ENCODE results near the gene SF3B2. TPM values are rescaled to one million over a fixed set of nuclear protein-coding genes. Genes with fewer than 3 reads are reported as not detected.

The SF3B2 gene
- total RNA-seq, 2 donors from 2014 or later: 209 to 254 TPM

DNA sequence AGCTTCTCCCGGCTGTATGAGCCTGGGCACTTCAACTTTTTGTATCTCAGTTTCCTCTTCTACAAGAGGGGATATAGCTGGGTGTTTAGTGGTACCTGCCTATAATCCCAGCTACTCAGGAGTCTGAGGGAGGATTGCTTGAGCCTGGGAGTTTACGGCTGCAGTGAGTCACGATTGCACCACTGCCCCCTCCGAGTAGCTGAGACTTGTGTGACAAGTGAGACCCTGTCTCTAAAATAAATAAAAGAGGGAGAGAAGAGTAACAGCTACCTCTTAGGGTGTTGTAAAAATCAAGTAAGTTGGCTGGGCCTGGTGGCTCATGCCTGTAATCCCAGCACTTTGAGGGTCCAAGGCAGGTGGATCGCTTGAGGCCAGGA lies 15.8 kb upstream of the SF3B2 start:
- peaks cover 19% of the 10 kb centered on the region for H3K27me3 Mint-ChIP-seq (ENCODE audit: insufficient read depth)
- Histone ChIP-seq H3K27me3 (ENCODE audit: control insufficient read depth, insufficient read depth, low read length, poor library complexity, severe bottlenecking) (no peaks in the 10 kb centered on the region), H3K9me3 (ENCODE audit: control insufficient read depth, low read length) (no peaks in the 10 kb centered on the region), H3K4me1 (ENCODE audit: control insufficient read depth, insufficient read depth, low read length) (no peaks in the 10 kb centered on the region), H3K9ac (ENCODE audit: extremely low read depth, low read length, poor library complexity, severe bottlenecking) (no peak overlapping the region), H3K4me3 (ENCODE audit: low read length) (no peak overlapping the region), H3K27ac (ENCODE audit: low read depth, low read length) (no peak overlapping the region), H3K36me3 (ENCODE audit: control insufficient read depth, insufficient read depth, low read length) (no peaks in the 10 kb centered on the region)
- H3K36me3 Mint-ChIP-seq (ENCODE audit: low read depth): no peaks in the 10 kb centered on the region
- DNase-seq: no peak
- no peak for TF ChIP-seq CTCF (conservative IDR thresholded peaks at IDR 0.05)
- H3K4me1 Mint-ChIP-seq: no peaks in the 10 kb centered on the region
- H3K9me3 Mint-ChIP-seq: peaks cover 18% of the 10 kb centered on the region
- no peak overlapping the region for H3K27ac Mint-ChIP-seq
- WGBS, 2 experiments (ENCODE audit: insufficient coverage in 1 of 2, insufficient read length in 1 of 2): 87 to 92% methylated on average over 4 to 5 of the region's 5 CpGs
- no peak overlapping the region for H3K4me3 Mint-ChIP-seq

- Mint-ChIP-seq H3K9me3 (peaks cover 18% of the 10 kb centered on the region), H3K27me3 (ENCODE audit: insufficient read depth) (peaks cover 17% of the 10 kb centered on the region), H3K27ac (no peak overlapping the region), H3K4me1 (no peaks in the 10 kb centered on the region), H3K4me3 (no peak overlapping the region), H3K36me3 (ENCODE audit: low read depth) (peaks cover 5% of the 10 kb centered on the region)
- Histone ChIP-seq H3K4me1 (ENCODE audit: control insufficient read depth, insufficient read depth, low read length) (no peaks in the 10 kb centered on the region), H3K27me3 (ENCODE audit: control insufficient read depth, insufficient read depth, low read length, poor library complexity, severe bottlenecking) (no peaks in the 10 kb centered on the region), H3K4me3 (ENCODE audit: low read length) (no peak overlapping the region), H3K27ac (ENCODE audit: low read depth, low read length) (no peak overlapping the region), H3K9ac (ENCODE audit: extremely low read depth, low read length, poor library complexity, severe bottlenecking) (no peak overlapping the region), H3K36me3 (ENCODE audit: control insufficient read depth, insufficient read depth, low read length) (no peaks in the 10 kb centered on the region), H3K9me3 (ENCODE audit: control insufficient read depth, low read length) (no peaks in the 10 kb centered on the region)
- 86 to 90% methylated on average over 3 of the region's 3 CpGs for WGBS, 2 experiments (ENCODE audit: insufficient coverage in 1 of 2, insufficient read length in 1 of 2)
- no peak for TF ChIP-seq CTCF (conservative IDR thresholded peaks at IDR 0.05)
- DNase-seq: no peak
Observed at GRCh38 chr11:66037327-66037726, 14.8 kb upstream of the SF3B2 start.

GRCh38 chr11:66039765-66040164 lies 12.4 kb upstream of the SF3B2 start:
- H3K27me3 Mint-ChIP-seq (ENCODE audit: insufficient read depth): peaks cover 14% of the 10 kb centered on the region
- no peaks in the 10 kb centered on the region for H3K9me3 ChIP-seq (ENCODE audit: control insufficient read depth, low read length)
- no peak overlapping the region for H3K4me3 Mint-ChIP-seq
- no peaks in the 10 kb centered on the region for H3K36me3 ChIP-seq (ENCODE audit: control insufficient read depth, insufficient read depth, low read length)
- no peak for DNase-seq
- H3K4me3 ChIP-seq (ENCODE audit: low read length): no peak overlapping the region
- H3K27ac Mint-ChIP-seq: no peak overlapping the region
- H3K9ac ChIP-seq (ENCODE audit: extremely low read depth, low read length, poor library complexity, severe bottlenecking): no peak overlapping the region
- peaks cover 18% of the 10 kb centered on the region for H3K9me3 Mint-ChIP-seq
- H3K36me3 Mint-ChIP-seq (ENCODE audit: low read depth): peaks cover 15% of the 10 kb centered on the region
- H3K4me1 Mint-ChIP-seq: peaks cover 3% of the 10 kb centered on the region
- H3K4me1 ChIP-seq (ENCODE audit: control insufficient read depth, insufficient read depth, low read length): no peaks in the 10 kb centered on the region
- H3K27me3 ChIP-seq (ENCODE audit: control insufficient read depth, insufficient read depth, low read length, poor library complexity, severe bottlenecking): no peaks in the 10 kb centered on the region
- WGBS, 2 experiments (ENCODE audit: insufficient coverage in 1 of 2, insufficient read length in 1 of 2): 89 to 93% methylated on average over 3 of the region's 3 CpGs
- no peak overlapping the region for H3K27ac ChIP-seq (ENCODE audit: low read depth, low read length)
- TF ChIP-seq CTCF (conservative IDR thresholded peaks at IDR 0.05): no peak
